ENCODE data around the gene HAAO.

HAAO gene

DNA sequence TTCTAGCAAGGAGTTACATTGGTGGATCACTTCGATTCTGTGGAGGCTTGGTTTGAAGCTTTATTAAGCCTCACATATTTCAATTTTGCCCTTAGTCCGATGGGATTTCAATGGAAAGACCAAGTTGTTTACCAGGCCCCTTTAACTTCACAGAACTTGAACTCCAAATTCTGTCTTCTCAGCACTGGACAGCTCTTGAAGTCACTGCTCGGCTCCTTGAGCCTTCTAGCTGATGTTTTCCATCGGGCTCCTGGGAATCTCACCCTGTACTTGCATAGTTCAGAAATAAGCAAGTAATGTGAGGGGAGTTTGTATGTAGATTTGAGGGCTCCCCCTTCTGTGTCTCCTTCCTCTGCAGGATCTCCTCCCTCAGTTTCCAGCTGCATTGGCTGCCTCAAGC, 43.5 kb downstream of the HAAO start:
- H3K79me2 ChIP-seq (ENCODE audit: low read length) = no peaks in the 10 kb centered on the region
- H3K4me3 ChIP-seq (ENCODE audit: low read length) = no peak overlapping the region
- H4K20me1 ChIP-seq (ENCODE audit: insufficient read depth, low read length) = no peaks in the 10 kb centered on the region
- H3K9ac ChIP-seq (ENCODE audit: low read length) = no peak overlapping the region
- H3K27ac ChIP-seq (ENCODE audit: low read length) = no peak overlapping the region
- H2AFZ ChIP-seq (ENCODE audit: low read depth, low read length) = no peak overlapping the region
- no peak overlapping the region for H3K4me2 ChIP-seq (ENCODE audit: low read length)
- peaks cover 37% of the 10 kb centered on the region for H3K4me1 ChIP-seq (ENCODE audit: low read length)
- H3K27me3 ChIP-seq (ENCODE audit: low read depth, low read length) = no peaks in the 10 kb centered on the region
- TF ChIP-seq, protein P1, sequence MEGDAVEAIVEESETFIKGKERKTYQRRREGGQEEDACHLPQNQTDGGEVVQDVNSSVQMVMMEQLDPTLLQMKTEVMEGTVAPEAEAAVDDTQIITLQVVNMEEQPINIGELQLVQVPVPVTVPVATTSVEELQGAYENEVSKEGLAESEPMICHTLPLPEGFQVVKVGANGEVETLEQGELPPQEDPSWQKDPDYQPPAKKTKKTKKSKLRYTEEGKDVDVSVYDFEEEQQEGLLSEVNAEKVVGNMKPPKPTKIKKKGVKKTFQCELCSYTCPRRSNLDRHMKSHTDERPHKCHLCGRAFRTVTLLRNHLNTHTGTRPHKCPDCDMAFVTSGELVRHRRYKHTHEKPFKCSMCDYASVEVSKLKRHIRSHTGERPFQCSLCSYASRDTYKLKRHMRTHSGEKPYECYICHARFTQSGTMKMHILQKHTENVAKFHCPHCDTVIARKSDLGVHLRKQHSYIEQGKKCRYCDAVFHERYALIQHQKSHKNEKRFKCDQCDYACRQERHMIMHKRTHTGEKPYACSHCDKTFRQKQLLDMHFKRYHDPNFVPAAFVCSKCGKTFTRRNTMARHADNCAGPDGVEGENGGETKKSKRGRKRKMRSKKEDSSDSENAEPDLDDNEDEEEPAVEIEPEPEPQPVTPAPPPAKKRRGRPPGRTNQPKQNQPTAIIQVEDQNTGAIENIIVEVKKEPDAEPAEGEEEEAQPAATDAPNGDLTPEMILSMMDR (IDR thresholded peaks at IDR 0.05; ENCODE audit: low read depth, low read length) = no peak
- TF ChIP-seq EZH2phosphoT487 (IDR thresholded peaks at IDR 0.05; ENCODE audit: low read depth) = no peak
- no peaks in the 10 kb centered on the region for H3K9me3 ChIP-seq (ENCODE audit: insufficient read depth, low read length)
- peaks cover 8% of the 10 kb centered on the region for H3K36me3 ChIP-seq (replicated peaks; ENCODE audit: low read depth, low read length)

GRCh38 chr2:42747422-42747821, 45.0 kb downstream of the HAAO start:
- H3K9ac ChIP-seq (ENCODE audit: low read length) = no peak overlapping the region
- H3K79me2 ChIP-seq (ENCODE audit: low read length) = no peaks in the 10 kb centered on the region
- no peak overlapping the region for H3K4me2 ChIP-seq (ENCODE audit: low read length)
- TF ChIP-seq, protein P1 (IDR thresholded peaks at IDR 0.05; ENCODE audit: low read depth, low read length) = no peak
- TF ChIP-seq EZH2phosphoT487 (IDR thresholded peaks at IDR 0.05; ENCODE audit: low read depth) = no peak
- no peak overlapping the region for H3K4me3 ChIP-seq (ENCODE audit: low read length)
- H3K9me3 ChIP-seq (ENCODE audit: insufficient read depth, low read length) = no peaks in the 10 kb centered on the region
- peaks cover 6% of the 10 kb centered on the region for H3K36me3 ChIP-seq (replicated peaks; ENCODE audit: low read depth, low read length)
- no peaks in the 10 kb centered on the region for H3K27me3 ChIP-seq (ENCODE audit: low read depth, low read length)
- no peaks in the 10 kb centered on the region for H4K20me1 ChIP-seq (ENCODE audit: insufficient read depth, low read length)
- no peak overlapping the region for H3K27ac ChIP-seq (ENCODE audit: low read length)
- peaks cover 23% of the 10 kb centered on the region for H3K4me1 ChIP-seq (ENCODE audit: low read length)
- H2AFZ ChIP-seq (ENCODE audit: low read depth, low read length) = no peak overlapping the region

- Histone ChIP-seq H3K27me3 (ENCODE audit: low read depth, low read length) (no peaks in the 10 kb centered on the region), H2AFZ (ENCODE audit: low read depth, low read length) (no peak overlapping the region), H3K9ac (ENCODE audit: low read length) (no peak overlapping the region), H3K4me1 (ENCODE audit: low read length) (no peaks in the 10 kb centered on the region), H3K79me2 (ENCODE audit: low read length) (no peaks in the 10 kb centered on the region), H3K27ac (ENCODE audit: low read length) (no peak overlapping the region), H3K36me3 (replicated peaks; ENCODE audit: low read depth, low read length) (peaks cover 15% of the 10 kb centered on the region), H3K4me3 (ENCODE audit: low read length) (no peak overlapping the region), H3K4me2 (ENCODE audit: low read length) (no peak overlapping the region), H4K20me1 (ENCODE audit: insufficient read depth, low read length) (no peaks in the 10 kb centered on the region), H3K9me3 (ENCODE audit: insufficient read depth, low read length) (no peaks in the 10 kb centered on the region)
- TF ChIP-seq EZH2phosphoT487 (IDR thresholded peaks at IDR 0.05; ENCODE audit: low read depth) = no peak
- TF ChIP-seq, protein P1 (IDR thresholded peaks at IDR 0.05; ENCODE audit: low read depth, low read length) = no peak
Measured at GRCh38 chr2:42744545-42745082, 47.8 kb downstream of the HAAO start.

DNA sequence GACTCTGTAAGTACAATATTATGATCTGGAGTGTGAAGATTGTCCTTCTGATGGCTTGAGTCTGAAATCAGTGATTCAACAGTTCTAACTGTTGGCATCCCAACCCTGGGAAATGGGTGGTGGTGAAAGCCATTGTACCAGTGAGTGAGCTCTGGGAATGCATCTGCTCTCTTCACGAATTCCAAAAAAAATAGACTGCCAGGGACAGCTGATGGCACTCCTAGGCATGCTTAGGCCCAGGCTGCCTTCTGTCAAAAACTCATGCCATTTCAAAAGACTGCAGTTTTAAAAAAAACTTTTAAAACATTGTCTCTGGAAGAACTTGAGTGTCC, 48.8 kb downstream of the HAAO start:
- H3K4me1 ChIP-seq (ENCODE audit: low read length) = no peaks in the 10 kb centered on the region
- no peak overlapping the region for H3K4me3 ChIP-seq (ENCODE audit: low read length)
- no peak overlapping the region for H3K9ac ChIP-seq (ENCODE audit: low read length)
- no peaks in the 10 kb centered on the region for H3K27me3 ChIP-seq (ENCODE audit: low read depth, low read length)
- no peaks in the 10 kb centered on the region for H3K9me3 ChIP-seq (ENCODE audit: insufficient read depth, low read length)
- H3K79me2 ChIP-seq (ENCODE audit: low read length) = no peaks in the 10 kb centered on the region
- H4K20me1 ChIP-seq (ENCODE audit: insufficient read depth, low read length) = no peaks in the 10 kb centered on the region
- no peak overlapping the region for H3K27ac ChIP-seq (ENCODE audit: low read length)
- H3K4me2 ChIP-seq (ENCODE audit: low read length) = no peak overlapping the region
- H3K36me3 ChIP-seq (replicated peaks; ENCODE audit: low read depth, low read length) = peaks cover 14% of the 10 kb centered on the region
- TF ChIP-seq, protein P1 (IDR thresholded peaks at IDR 0.05; ENCODE audit: low read depth, low read length) = no peak
- TF ChIP-seq EZH2phosphoT487 (IDR thresholded peaks at IDR 0.05; ENCODE audit: low read depth) = no peak
- no peak overlapping the region for H2AFZ ChIP-seq (ENCODE audit: low read depth, low read length)
